ENCODE results near the gene NUCB1. TPM values are rescaled to one million over a fixed set of nuclear protein-coding genes. Genes with fewer than 3 reads are reported as not detected.

NUCB1 gene
- total and polyA plus RNA-seq, 9 of the 15 experiments (the other 6 are each of a cell fraction or from before 2014, with no cell fraction given): 3.1 to 153 (median 71.7) TPM

- TF ChIP-seq TCF7L2 (IDR thresholded peaks at IDR 0.05; ENCODE audit: low read depth, low read length): no peak
- TF ChIP-seq ZNF197 (CRISPR knock-in tag; IDR thresholded peaks at IDR 0.05; ENCODE audit: low read depth): 0 out of 2 replicates have a peak, but pooled peaks have one; percentile 47
- no peak for TF ChIP-seq LEF1 (IDR thresholded peaks at IDR 0.05)
- no peak for TF ChIP-seq KAT8 (IDR thresholded peaks at IDR 0.05; ENCODE audit: low read depth)
- no peak for TF ChIP-seq TEAD4 (IDR thresholded peaks at IDR 0.05; ENCODE audit: low read length)
- no peak for TF ChIP-seq TEAD4 (CRISPR knock-in tag; IDR thresholded peaks at IDR 0.05; ENCODE audit: borderline replicate concordance)
- TF ChIP-seq CEBPB (tag; IDR thresholded peaks at IDR 0.05): no peak
- no peak; the same call in 1 of the 2 replicates for TF ChIP-seq PML (IDR thresholded peaks at IDR 0.05; ENCODE audit: low read length)
- TF ChIP-seq MEF2D (tag; conservative IDR thresholded peaks at IDR 0.05; ENCODE audit: low read depth): no peak
- no peak for TF ChIP-seq KHSRP (IDR thresholded peaks at IDR 0.05)
- TF ChIP-seq TEAD1 (CRISPR knock-in tag; IDR thresholded peaks at IDR 0.05): no peak
- TF ChIP-seq ZNF23 (CRISPR knock-in tag; IDR thresholded peaks at IDR 0.05): no peak
- TF ChIP-seq RBM39 (optimal IDR thresholded peaks at IDR 0.05; ENCODE audit: low read depth, low read length): no peak
- no peak for TF ChIP-seq ZNF830 (CRISPR knock-in tag; IDR thresholded peaks at IDR 0.05)
- no peak for TF ChIP-seq SMARCC2 (IDR thresholded peaks at IDR 0.05; ENCODE audit: low read depth)
- TF ChIP-seq AFF4 (CRISPR knock-in tag; IDR thresholded peaks at IDR 0.05): no peak
- no peak for TF ChIP-seq E2F1 (CRISPR knock-in tag; IDR thresholded peaks at IDR 0.05)
- no peak for TF ChIP-seq IRF9 (tag; IDR thresholded peaks at IDR 0.05)
- no peak for TF ChIP-seq MYNN (IDR thresholded peaks at IDR 0.05)
- no peak for TF ChIP-seq MYNN (CRISPR knock-in tag; IDR thresholded peaks at IDR 0.05)
Observed at GRCh38 chr19:48900477-48901406, 630 bp downstream of the NUCB1 start (continued).
